Tibial nerve (tissue), 4 donors: Measurements from ENCODE around the gene RSBN1. TPM values are rescaled to one million over a fixed set of nuclear protein-coding genes. Genes with fewer than 3 reads are reported as not detected.
A peak's percentile ranks its signal among the peaks of the same experiment; 100 is the strongest.

Experiments
- DNase-seq, 2 donors: peaks; one replicate each; pipeline ENCODE4 v3.0.0-alpha.2; 2019; ENCODE audit warnings: low spot score in 2 of 2
- H3K27ac ChIP-seq, 4 donors: fragments of 200-600 bp; sonication (generic) in 3 of 4; one replicate each; pipeline ENCODE4 v1.5.1; 2017 to 2019; ENCODE audit warnings: mild to moderate bottlenecking in 1 of 4
- H3K27me3 ChIP-seq, 2 donors: fragments of 200-600 bp; sonication (generic) in 1 of 2; one replicate each; pipeline versions ENCODE4 v1.5.1 to v1.6.0; 2017 to 2019
- H3K36me3 ChIP-seq, 3 donors: fragments of 200-600 bp; sonication (generic); one replicate each; pipeline ENCODE4 v1.5.1; 2018 to 2019
- H3K4me1 ChIP-seq, 4 donors: fragments of 200-600 bp; sonication (generic) in 3 of 4; one replicate each; pipeline ENCODE4 v1.5.1; 2017 to 2019
- H3K4me3 ChIP-seq, 4 donors: fragments of 200-600 bp; sonication (generic) in 3 of 4; one replicate each; pipeline ENCODE4 v1.5.1; 2017 to 2019; ENCODE audit warnings: mild to moderate bottlenecking in 1 of 4, moderate library complexity in 1 of 4
- H3K9me3 ChIP-seq, 4 donors: fragments of 200-600 bp; sonication (generic) in 3 of 4; one replicate each; pipeline ENCODE4 v1.5.1; 2017 to 2019
- EP300 ChIP-seq, 2 donors: sonication (generic); formaldehyde crosslinking; IDR thresholded peaks; one replicate each; pipeline ENCODE4 v1.6.1; 2017; ENCODE audit warnings: antibody characterized with exemption in 2 of 2, mild to moderate bottlenecking in 1 of 2
- POLR2A ChIP-seq, 2 donors: fragments of 450-650 bp; IDR thresholded peaks; one replicate each; pipeline ENCODE4 v1.6.1; 2017; ENCODE audit warnings: antibody characterized with exemption in 2 of 2, mild to moderate bottlenecking in 2 of 2, moderate library complexity in 2 of 2
- WGBS, 2 donors: methylation state at CpG; one replicate each; pipeline ENCODE4 v1.1.5; 2018; 5-methylcytosine and 5-hydroxymethylcytosine counted together
- total RNA-seq, 4 donors: library from RNA; depleted of rRNA; stranded (reverse); fragments of >200 nt; gene quantifications; one replicate each; pipeline ENCODE4 v1.1.0, GENCODE V29; 2016
- TF ChIP-seq, protein P1 (sequence below), 5 experiments: fragments of 200-600 bp in 3 of 5; fragments of 450-650 bp in 2 of 5; sonication (generic) in 3 of 5; IDR thresholded peaks; one replicate each; pipeline ENCODE4 v1.5.1; 2016 to 2019; ENCODE audit warnings: antibody characterized with exemption in 5 of 5, mild to moderate bottlenecking in 3 of 5, moderate library complexity in 2 of 5

RSBN1 gene
- total RNA-seq, 4 donors from 2014 or later = 18.9 to 33.9 (median 28.7) TPM

DNA sequence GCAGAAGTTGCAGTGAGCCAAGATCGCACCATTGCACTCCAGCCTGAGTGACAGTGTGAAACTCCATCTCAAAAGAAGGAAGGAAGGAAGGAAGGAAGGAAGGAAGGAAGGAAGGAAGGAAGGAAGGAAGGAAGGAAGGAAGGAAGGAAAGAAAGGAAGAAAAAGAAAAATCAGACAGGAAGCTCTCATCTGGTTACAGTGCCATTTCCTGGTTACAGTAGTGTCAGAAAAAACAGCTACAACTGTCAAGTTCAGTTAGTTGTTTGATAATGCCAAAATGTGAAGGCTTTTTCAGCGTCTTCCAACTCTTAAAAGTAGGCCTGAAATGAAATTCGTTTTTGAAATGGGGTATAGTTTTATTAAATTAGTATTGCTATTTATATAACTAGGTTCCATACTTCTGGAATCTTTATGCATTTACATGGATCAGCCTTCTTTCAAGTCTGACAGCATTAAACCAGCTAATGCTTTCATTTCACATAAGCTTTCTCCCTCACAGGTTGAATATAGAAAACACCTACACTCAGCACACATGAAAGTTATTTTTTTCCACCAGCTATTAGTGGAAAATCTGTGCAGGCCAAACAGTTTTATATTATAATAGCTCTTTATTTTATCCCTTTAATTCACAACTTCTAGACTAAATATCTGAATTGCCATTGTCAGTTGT lies 38.0 kb upstream of the RSBN1 start:
- WGBS, 2 donors = 79 to 81% methylated on average over 3 of the region's 3 CpGs
- TF ChIP-seq EP300 (IDR thresholded peaks at IDR 0.05) (no peak), POLR2A (IDR thresholded peaks at IDR 0.05) (no peak)
- TF ChIP-seq, protein P1, sequence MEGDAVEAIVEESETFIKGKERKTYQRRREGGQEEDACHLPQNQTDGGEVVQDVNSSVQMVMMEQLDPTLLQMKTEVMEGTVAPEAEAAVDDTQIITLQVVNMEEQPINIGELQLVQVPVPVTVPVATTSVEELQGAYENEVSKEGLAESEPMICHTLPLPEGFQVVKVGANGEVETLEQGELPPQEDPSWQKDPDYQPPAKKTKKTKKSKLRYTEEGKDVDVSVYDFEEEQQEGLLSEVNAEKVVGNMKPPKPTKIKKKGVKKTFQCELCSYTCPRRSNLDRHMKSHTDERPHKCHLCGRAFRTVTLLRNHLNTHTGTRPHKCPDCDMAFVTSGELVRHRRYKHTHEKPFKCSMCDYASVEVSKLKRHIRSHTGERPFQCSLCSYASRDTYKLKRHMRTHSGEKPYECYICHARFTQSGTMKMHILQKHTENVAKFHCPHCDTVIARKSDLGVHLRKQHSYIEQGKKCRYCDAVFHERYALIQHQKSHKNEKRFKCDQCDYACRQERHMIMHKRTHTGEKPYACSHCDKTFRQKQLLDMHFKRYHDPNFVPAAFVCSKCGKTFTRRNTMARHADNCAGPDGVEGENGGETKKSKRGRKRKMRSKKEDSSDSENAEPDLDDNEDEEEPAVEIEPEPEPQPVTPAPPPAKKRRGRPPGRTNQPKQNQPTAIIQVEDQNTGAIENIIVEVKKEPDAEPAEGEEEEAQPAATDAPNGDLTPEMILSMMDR (IDR thresholded peaks at IDR 0.05) = no peak

DNA sequence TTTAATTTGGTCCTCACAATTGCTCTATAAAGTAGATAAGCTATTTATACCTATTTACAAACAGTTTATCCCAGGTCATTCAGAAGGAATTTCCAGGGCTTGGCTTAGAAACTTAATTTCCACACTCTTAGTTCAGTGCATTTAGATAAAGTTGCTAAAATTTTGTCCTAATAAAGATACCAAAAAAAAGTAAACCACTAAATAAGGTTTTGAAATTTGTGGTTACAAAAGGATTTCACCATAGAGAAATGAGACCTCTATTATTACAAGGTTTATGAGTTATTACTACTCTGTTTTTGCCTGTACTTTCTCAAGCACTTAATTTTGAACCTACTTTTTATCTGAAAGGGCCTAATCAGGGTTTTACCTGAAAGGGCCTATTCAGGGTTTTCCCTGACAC lies 36.8 kb upstream of the RSBN1 start:
- Histone ChIP-seq H3K27me3 (no peaks in the 10 kb centered on the region), H3K4me1 (no peaks in the 10 kb centered on the region), H3K4me3 (no peak overlapping the region), H3K27ac (no peak overlapping the region), H3K36me3 (no peaks in the 10 kb centered on the region), H3K9me3 (peaks cover 0 to 4% (median 0%) of the 10 kb centered on the region in 4 donors)
- TF ChIP-seq, protein P1 (IDR thresholded peaks at IDR 0.05) = no peak
- TF ChIP-seq EP300 (IDR thresholded peaks at IDR 0.05) = no peak
- no peak for TF ChIP-seq POLR2A (IDR thresholded peaks at IDR 0.05)
- DNase-seq = no peak

More for the DNA sequence above, 38.0 kb upstream of the RSBN1 start:
- Histone ChIP-seq H3K9me3 (peaks cover 0 to 4% (median 0%) of the 10 kb centered on the region in 4 donors), H3K27ac (no peak overlapping the region), H3K4me3 (no peak overlapping the region), H3K27me3 (no peaks in the 10 kb centered on the region), H3K4me1 (no peaks in the 10 kb centered on the region), H3K36me3 (no peaks in the 10 kb centered on the region)
- DNase-seq = no peak

DNA sequence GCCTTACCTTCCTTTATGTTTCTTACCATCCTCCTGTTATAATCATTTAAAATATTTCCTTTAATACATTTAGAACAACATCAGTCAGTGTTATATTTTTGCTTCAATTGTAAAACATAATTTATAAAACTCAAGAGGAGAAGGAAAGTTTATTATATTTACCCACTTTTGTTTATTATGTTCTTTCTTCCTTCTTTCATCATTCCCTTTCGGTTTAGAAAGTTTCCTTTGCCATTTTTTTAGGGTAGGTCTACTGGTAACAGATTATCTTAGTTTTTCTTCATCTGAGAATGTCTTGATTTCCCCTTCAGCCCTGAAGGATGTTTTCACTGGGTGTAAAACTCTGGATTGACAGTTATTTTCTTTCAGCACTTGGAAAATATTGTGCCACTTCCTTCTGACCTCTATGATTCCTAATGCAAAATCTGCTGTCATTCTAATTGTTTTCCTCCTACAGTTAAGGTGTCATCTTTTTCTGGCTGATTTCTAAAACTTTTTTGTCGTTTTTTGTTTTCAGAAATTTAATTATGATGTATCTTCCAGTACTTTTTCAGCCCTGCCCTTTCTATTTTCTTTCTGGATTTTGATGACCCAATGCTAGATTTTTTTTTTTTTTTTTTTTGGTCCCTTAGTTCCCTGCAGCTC lies 34.2 kb upstream of the RSBN1 start:
- H3K9me3 ChIP-seq = peaks cover 0 to 4% (median 0%) of the 10 kb centered on the region in 4 donors
- TF ChIP-seq, protein P1 (IDR thresholded peaks at IDR 0.05) = no peak
- TF ChIP-seq EP300 (IDR thresholded peaks at IDR 0.05) = no peak
- no peak for TF ChIP-seq POLR2A (IDR thresholded peaks at IDR 0.05)
- no peak overlapping the region for H3K4me3 ChIP-seq
- H3K27me3 ChIP-seq = no peaks in the 10 kb centered on the region
- no peaks in the 10 kb centered on the region for H3K36me3 ChIP-seq
- no peak overlapping the region for H3K27ac ChIP-seq
- H3K4me1 ChIP-seq = no peaks in the 10 kb centered on the region
- no peak for DNase-seq
- WGBS, 2 donors = 81% methylated on average over 2 of the region's 2 CpGs

DNA sequence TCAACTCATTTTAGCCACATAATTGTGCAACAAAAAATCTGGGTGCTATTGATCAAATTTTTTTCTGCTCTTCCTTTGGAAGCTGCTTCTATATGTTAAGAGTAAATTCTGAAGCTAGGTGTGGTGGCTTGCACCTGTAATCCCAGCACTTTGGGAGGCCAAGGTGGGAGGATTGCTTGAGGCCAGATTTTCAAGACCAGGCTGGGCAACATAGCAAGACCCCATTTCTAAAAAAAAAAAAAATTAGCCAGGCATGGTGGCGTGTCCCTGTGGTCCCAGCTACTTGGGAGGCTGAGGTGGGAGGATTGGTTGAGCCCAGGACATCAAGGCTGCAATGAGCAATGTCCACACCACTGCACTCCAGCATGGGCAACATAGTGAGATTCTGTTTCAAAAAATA lies 24.3 kb upstream of the RSBN1 start:
- Histone ChIP-seq H3K4me1 (peaks cover 0 to 3% (median 0%) of the 10 kb centered on the region in 4 donors), H3K27me3 (no peaks in the 10 kb centered on the region), H3K9me3 (no peaks in the 10 kb centered on the region), H3K4me3 (no peak overlapping the region), H3K36me3 (no peaks in the 10 kb centered on the region), H3K27ac (no peak overlapping the region)
- DNase-seq = no peak
- TF ChIP-seq POLR2A (IDR thresholded peaks at IDR 0.05) (no peak), EP300 (IDR thresholded peaks at IDR 0.05) (no peak)
- TF ChIP-seq, protein P1 (IDR thresholded peaks at IDR 0.05) = no peak
- WGBS, 2 donors = 88 to 89% methylated on average over 1 of the region's 1 CpG

DNA sequence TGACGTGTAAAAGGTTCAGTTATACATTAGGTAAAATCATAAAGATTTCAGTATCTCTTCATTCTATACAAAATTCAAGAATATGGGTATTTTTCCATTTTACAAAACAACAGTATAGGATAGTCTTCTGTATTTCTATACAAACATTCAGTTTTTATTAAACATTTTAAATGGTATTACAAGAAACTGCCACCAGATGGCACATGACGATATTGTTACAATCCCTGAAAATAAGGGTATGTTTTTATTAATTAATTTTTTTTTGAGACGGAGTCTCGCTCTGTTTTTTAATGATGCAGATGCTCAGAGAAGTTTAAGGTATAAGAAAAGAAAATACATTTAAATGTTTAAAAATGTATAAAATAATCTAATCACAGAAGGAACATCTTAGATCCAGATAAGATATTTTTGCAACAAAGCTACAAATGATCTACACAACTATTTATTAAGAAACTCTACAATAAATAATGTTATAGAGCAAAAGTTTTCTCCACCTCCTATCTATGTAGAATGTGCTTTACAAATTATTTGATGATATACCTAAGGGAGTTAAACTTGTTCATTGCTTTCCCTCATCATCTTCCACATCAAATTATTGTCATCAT lies 23.5 kb upstream of the RSBN1 start:
- H3K27ac ChIP-seq = no peak overlapping the region
- 16 to 18% methylated on average over 4 of the region's 4 CpGs for WGBS, 2 donors
- H3K4me1 ChIP-seq = peaks cover 0 to 3% (median 0%) of the 10 kb centered on the region in 4 donors
- DNase-seq = peak in 1 of 2 donors; percentile 27
- no peaks in the 10 kb centered on the region for H3K36me3 ChIP-seq
- H3K4me3 ChIP-seq = no peak overlapping the region
- no peaks in the 10 kb centered on the region for H3K9me3 ChIP-seq
- TF ChIP-seq POLR2A (IDR thresholded peaks at IDR 0.05) = no peak
- TF ChIP-seq, protein P1 (IDR thresholded peaks at IDR 0.05) = peak; percentile 41 to 69 (median 56)
- no peaks in the 10 kb centered on the region for H3K27me3 ChIP-seq
